Left lung (tissue), 10 donors: ENCODE measurements around the gene RNASEH2C. TPM values are rescaled to one million over a fixed set of nuclear protein-coding genes. Genes with fewer than 3 reads are reported as not detected.
A peak's percentile ranks its signal among the peaks of the same experiment; 100 is the strongest.

Source experiments
- ATAC-seq: fragments of 200-7000 bp; cut with Tn5 transposase; one replicate; pipeline ENCODE4 v1.9.1; 2020; ENCODE audit warnings: moderate library complexity
- DNase-seq, 4 donors: peaks; one replicate each; pipeline ENCODE4 v3.0.0-alpha.2; 2013 to 2020
- H3K27ac ChIP-seq, 2 donors: fragments of 200-600 bp; sonication (generic) in 1 of 2; one replicate each; pipeline versions ENCODE4 v1.5.0 to v1.8.0; 2020 to 2021
- H3K27me3 ChIP-seq, 2 donors: fragments of 200-600 bp; sonication (generic) in 1 of 2; one replicate each; pipeline versions ENCODE4 v1.5.0 to v1.8.0; 2020 to 2021
- H3K36me3 ChIP-seq, 2 donors: fragments of 200-600 bp; sonication (generic) in 1 of 2; one replicate each; pipeline versions ENCODE4 v1.5.0 to v1.8.0; 2020 to 2021
- H3K4me1 ChIP-seq, 2 donors: fragments of 200-600 bp; one replicate each; pipeline ENCODE4 v1.8.0; 2021
- H3K4me3 ChIP-seq, 2 donors: fragments of 200-600 bp; sonication (generic) in 1 of 2; one replicate each; pipeline versions ENCODE4 v1.5.0 to v1.8.0; 2020 to 2021; ENCODE audit warnings: mild to moderate bottlenecking in 1 of 2
- H3K9me3 ChIP-seq, 2 donors: fragments of 200-600 bp; sonication (generic) in 1 of 2; one replicate each; pipeline versions ENCODE4 v1.5.0 to v1.8.0; 2020 to 2021
- intact Hi-C, 2 donors: fragments of 100-400 bp; cut with DNase I; formaldehyde crosslinking; loops; one replicate each; pipeline versions ENCODE4 v1.11.2 to v1.14.2; 2022
- polyA plus RNA-seq, 6 donors: library from polyadenylated mRNA; unstranded; fragments of 120-200 nt; gene quantifications; one replicate each; pipeline ENCODE4 v1.2.1, GENCODE V29; 2013; ENCODE audit not compliant: insufficient read length in 6 of 6
- total RNA-seq, 2 donors: library from RNA; stranded (reverse); fragmentation: NEBNext Ultra II Directional; extraction: Animal tissue kit (Norgen Biotek cat#: 25700); gene quantifications; one replicate each; pipeline ENCODE4 v1.2.1, GENCODE V29; 2021
- TF ChIP-seq, protein P1 (sequence below), 2 donors: fragments of 200-600 bp; sonication (generic) in 1 of 2; IDR thresholded peaks; one replicate each; pipeline versions ENCODE4 v1.5.0 to v1.8.0; 2021; ENCODE audit warnings: antibody characterized with exemption in 2 of 2
- donor health status: DM: no; HTN: yes; CAD: no.
- donor health status: DM: no; HTN: no; CAD: no.

Gene RNASEH2C
- total and polyA plus RNA-seq, 8 donors = 34.7 to 70.1 (median 40.1) TPM

DNA sequence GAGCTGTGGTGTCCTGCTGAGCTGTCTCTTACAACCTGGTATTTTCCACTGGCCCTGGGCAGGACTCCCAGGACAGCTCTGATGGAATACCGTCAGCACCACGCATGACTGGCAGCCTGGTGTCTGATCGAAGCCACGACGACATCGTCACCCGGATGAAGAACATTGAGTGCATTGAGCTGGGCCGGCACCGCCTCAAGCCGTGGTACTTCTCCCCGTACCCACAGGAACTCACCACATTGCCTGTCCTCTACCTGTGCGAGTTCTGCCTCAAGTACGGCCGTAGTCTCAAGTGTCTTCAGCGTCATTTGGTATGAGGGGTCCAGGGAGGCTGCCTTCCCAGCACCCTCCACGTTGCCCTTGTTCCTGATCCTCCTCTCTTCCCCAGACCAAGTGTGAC, 6.2 kb downstream of the RNASEH2C start:
- H3K36me3 ChIP-seq = peaks cover 8 to 67% of the 10 kb centered on the region in 2 donors
- H3K27me3 ChIP-seq = no peaks in the 10 kb centered on the region
- ATAC-seq = no peak
- intact Hi-C loops = loop anchor here in 1 of 2 donors (10.0 kb wide), 1 partner anchor 110 kb away; no protein-coding TSS in a partner anchor
- no peak overlapping the region for H3K27ac ChIP-seq
- H3K9me3 ChIP-seq = no peaks in the 10 kb centered on the region
- no peak overlapping the region for H3K4me3 ChIP-seq
- no peak for DNase-seq
- H3K4me1 ChIP-seq = peaks cover 16 to 49% of the 10 kb centered on the region in 2 donors
- TF ChIP-seq, protein P1, sequence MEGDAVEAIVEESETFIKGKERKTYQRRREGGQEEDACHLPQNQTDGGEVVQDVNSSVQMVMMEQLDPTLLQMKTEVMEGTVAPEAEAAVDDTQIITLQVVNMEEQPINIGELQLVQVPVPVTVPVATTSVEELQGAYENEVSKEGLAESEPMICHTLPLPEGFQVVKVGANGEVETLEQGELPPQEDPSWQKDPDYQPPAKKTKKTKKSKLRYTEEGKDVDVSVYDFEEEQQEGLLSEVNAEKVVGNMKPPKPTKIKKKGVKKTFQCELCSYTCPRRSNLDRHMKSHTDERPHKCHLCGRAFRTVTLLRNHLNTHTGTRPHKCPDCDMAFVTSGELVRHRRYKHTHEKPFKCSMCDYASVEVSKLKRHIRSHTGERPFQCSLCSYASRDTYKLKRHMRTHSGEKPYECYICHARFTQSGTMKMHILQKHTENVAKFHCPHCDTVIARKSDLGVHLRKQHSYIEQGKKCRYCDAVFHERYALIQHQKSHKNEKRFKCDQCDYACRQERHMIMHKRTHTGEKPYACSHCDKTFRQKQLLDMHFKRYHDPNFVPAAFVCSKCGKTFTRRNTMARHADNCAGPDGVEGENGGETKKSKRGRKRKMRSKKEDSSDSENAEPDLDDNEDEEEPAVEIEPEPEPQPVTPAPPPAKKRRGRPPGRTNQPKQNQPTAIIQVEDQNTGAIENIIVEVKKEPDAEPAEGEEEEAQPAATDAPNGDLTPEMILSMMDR (IDR thresholded peaks at IDR 0.05) = no peak

DNA sequence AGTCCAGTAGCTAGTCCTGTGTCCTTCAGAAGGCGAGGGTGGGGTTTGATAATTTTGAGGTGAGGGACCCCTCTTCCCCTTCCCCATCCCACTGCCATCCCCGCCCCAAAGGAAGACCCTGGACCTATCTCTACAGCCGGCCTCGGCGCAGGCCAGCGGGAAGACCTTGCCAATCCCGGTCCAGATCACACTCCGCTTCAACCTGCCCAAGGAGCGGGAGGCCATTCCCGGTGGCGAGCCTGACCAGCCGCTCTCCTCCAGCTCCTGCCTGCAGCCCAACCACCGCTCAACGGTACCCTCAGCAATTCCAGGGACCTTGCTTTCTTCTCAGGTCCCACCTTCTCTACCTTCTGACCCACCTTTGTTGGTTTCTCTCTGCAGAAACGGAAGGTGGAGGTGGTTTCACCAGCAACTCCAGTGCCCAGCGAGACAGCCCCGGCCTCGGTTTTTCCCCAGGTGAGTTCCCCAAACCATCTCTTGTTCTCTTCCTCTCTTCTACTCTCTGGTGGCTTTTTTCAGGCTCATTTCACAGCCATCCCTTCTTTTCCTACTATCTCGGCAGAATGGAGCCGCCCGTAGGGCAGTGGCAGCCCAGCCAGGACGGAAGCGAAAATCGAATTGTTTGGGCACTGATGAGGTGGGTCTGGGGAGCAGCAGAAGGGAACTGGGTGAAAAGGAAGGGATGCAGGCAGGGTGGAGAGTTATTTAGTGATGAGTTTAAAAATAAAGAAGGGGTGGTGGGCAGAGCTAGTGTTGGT, 7.2 kb downstream of the RNASEH2C start:
- Histone ChIP-seq H3K4me3 (peak overlapping the region in 1 of 2 donors; percentile 74), H3K4me1 (peaks cover 9 to 39% of the 10 kb centered on the region in 2 donors), H3K36me3 (peaks cover 8 to 56% of the 10 kb centered on the region in 2 donors), H3K27ac (peak overlapping the region in 1 of 2 donors; percentile 100), H3K27me3 (no peaks in the 10 kb centered on the region), H3K9me3 (no peaks in the 10 kb centered on the region)
- intact Hi-C loops = loop anchor here in 1 of 2 donors (10.0 kb wide), 1 partner anchor 111 kb away; no protein-coding TSS in a partner anchor
- no peak for ATAC-seq
- TF ChIP-seq, protein P1 (IDR thresholded peaks at IDR 0.05) = no peak
- no peak for DNase-seq

DNA sequence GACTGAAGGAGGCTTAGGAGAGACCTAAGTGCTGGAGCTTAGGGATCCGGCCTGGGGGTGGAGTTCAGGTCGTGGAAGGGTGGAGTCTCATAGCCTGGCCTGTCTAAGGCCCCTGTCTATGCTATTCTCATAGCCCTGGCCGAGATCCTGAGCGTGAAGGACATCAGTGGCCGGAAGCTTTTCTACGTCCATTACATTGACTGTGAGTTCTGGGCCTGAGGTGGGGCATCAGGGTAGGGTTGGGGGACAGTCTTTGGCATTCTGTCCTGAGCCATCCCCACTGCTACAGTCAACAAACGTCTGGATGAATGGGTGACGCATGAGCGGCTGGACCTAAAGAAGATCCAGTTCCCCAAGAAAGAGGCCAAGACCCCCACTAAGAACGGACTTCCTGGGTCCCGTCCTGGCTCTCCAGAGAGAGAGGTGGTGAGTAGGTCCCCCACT, 7.9 kb downstream of the RNASEH2C start:
- TF ChIP-seq, protein P1 (IDR thresholded peaks at IDR 0.05) = no peak
- peaks cover 8 to 49% of the 10 kb centered on the region in 2 donors for H3K36me3 ChIP-seq
- intact Hi-C loops = loop anchor here in 1 of 2 donors (10.0 kb wide), 1 partner anchor 112 kb away; no protein-coding TSS in a partner anchor

GRCh38 chr11:65711785-65712632, 8.6 kb downstream of the RNASEH2C start, which contains the start of gene KAT5:
KAT5 (plus strand) TSS chr11:65712252; CDS start chr11:65712268, 16 bp downstream.
- intact Hi-C loops = loop anchor here in 1 of 2 donors (10.0 kb wide), 1 partner anchor 113 kb away; no protein-coding TSS in a partner anchor
- no peaks in the 10 kb centered on the region for H3K27me3 ChIP-seq
- H3K36me3 ChIP-seq = peaks cover 8 to 43% of the 10 kb centered on the region in 2 donors
- H3K27ac ChIP-seq = peak within 1 kb of the TSS; percentile 98 to 100
- peak; percentile 99 for DNase-seq
- peak within 1 kb of the TSS; percentile 54 to 74 for H3K4me3 ChIP-seq
- ATAC-seq = peak; percentile 89
- TF ChIP-seq, protein P1 (IDR thresholded peaks at IDR 0.05) = peak; percentile 96
- H3K4me1 ChIP-seq = peaks cover 9 to 26% of the 10 kb centered on the region in 2 donors
- no peaks in the 10 kb centered on the region for H3K9me3 ChIP-seq

More for the DNA sequence above, 7.9 kb downstream of the RNASEH2C start:
- H3K4me3 ChIP-seq = peak overlapping the region; percentile 54 to 74
- peaks cover 9 to 32% of the 10 kb centered on the region in 2 donors for H3K4me1 ChIP-seq
- DNase-seq = no peak
- H3K9me3 ChIP-seq = no peaks in the 10 kb centered on the region
- peak overlapping the region; percentile 98 to 100 for H3K27ac ChIP-seq
- H3K27me3 ChIP-seq = no peaks in the 10 kb centered on the region
- no peak for ATAC-seq
